Choroid plexus epithelial cell (primary cell): ENCODE results near the gene ITM2C.

Source experiments
- DNase-seq: peaks from one replicate; pipeline ENCODE4 v3.0.0-alpha.2; 2010; ENCODE audit warnings: low read depth
- H3K4me3 ChIP-seq: 2 replicates; pipeline ENCODE4 v1.5.1; 2011; ENCODE audit warnings: low read depth, mild to moderate bottlenecking, control low read depth, low read length, moderate library complexity
- TF ChIP-seq, protein P1 (sequence below): conservative IDR thresholded peaks from 2 replicates; pipeline ENCODE4 v1.5.1; 2011; ENCODE audit warnings: low read depth, mild to moderate bottlenecking, control low read depth, inconsistent platforms, low read length, moderate library complexity

Gene ITM2C

DNA sequence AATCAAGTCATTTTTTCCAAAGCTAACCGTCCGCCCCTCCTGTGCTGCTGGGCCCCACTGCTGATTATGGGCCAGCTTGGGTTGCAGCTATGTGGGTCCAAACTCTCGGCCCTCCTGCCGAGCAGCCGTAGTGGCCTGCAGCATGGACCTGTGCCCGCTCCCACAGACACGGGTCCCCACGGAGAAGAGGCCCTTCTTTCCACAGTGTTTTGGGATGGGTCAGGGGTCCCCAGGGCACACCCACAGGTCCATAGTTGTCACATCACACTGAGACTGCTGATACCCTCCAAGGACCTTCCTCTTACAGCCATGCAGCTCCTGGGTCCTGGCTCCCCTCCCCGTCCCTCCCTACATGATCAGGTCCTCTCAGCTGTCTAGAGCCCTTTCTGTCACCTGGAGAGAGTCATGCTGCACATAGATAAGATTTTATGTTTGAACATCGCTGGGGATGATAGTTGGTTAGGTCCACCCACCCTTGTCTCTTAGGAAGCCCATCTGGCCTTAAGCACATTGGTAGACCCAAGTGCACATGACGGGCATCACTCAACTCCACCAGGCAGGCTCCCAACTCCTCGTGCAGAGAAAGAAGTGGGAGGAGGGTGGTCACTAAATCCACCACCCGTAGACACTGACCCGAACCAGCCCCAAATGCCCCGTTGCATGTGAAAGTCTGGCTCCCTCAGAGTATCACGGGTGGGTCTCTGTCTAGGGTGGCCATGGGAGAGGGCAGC lies 42.8 kb downstream of the ITM2C start:
- no peak overlapping the region for H3K4me3 ChIP-seq
- DNase-seq, result no peak
- TF ChIP-seq, protein P1, sequence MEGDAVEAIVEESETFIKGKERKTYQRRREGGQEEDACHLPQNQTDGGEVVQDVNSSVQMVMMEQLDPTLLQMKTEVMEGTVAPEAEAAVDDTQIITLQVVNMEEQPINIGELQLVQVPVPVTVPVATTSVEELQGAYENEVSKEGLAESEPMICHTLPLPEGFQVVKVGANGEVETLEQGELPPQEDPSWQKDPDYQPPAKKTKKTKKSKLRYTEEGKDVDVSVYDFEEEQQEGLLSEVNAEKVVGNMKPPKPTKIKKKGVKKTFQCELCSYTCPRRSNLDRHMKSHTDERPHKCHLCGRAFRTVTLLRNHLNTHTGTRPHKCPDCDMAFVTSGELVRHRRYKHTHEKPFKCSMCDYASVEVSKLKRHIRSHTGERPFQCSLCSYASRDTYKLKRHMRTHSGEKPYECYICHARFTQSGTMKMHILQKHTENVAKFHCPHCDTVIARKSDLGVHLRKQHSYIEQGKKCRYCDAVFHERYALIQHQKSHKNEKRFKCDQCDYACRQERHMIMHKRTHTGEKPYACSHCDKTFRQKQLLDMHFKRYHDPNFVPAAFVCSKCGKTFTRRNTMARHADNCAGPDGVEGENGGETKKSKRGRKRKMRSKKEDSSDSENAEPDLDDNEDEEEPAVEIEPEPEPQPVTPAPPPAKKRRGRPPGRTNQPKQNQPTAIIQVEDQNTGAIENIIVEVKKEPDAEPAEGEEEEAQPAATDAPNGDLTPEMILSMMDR, result no peak

DNA sequence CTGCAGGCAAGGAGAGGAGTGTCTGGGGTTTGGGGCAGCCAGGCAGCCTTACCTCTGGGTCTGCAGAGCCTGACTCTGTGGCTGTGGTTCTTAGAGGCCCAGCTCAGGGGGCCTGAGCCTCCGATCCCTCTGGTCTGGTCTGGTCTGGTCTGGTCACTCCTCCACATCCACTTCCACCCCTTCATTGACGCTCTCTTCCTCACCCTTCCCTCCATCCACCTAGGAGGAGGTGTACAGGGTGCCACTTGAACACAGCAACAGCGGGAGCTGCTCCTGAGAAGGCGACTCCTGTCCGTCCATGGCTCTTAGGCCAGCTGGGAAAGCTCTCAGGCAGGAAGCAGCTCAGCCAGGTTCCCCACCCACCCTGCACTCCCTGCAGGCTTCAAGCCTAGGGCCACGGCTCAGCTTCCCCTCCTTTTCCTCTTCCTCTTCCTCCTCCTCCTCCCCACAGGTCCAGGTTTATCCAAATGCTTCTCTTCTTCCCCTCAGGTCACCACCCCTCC lies 43.4 kb downstream of the ITM2C start:
- no peak overlapping the region for H3K4me3 ChIP-seq
- DNase-seq, result peak; percentile 8
- TF ChIP-seq, protein P1, result no peak

DNA sequence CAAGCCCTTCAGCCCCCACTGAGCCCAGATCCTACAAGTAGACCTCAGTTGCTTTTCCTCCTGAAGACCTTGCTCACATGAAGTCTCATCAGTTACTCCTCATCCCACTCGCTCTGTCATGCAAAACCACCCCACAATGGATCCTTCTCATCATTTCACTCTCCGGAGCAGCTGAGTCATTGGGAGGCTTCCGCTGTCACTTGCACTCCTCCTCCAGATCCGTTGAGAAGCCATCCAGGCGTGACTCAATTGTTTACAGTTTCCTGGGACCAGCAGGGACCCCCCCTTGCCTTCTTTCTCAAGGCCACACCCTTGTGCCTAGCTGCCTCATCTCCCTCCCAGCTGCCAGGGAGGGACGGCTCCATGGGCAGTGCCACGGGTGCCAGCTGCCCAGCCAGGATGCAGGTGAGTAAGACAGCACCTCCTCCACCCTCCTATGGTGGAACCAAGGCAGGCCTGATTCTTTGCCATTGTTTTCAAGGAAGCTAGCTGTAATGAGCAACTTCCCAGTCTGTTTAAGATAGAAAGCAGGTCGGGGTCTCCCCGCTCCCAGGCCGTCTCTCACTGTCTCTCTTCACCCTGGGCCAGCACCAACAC lies 44.0 kb downstream of the ITM2C start:
- TF ChIP-seq, protein P1, result no peak
- no peak overlapping the region for H3K4me3 ChIP-seq
- peak; percentile 63 for DNase-seq

DNA sequence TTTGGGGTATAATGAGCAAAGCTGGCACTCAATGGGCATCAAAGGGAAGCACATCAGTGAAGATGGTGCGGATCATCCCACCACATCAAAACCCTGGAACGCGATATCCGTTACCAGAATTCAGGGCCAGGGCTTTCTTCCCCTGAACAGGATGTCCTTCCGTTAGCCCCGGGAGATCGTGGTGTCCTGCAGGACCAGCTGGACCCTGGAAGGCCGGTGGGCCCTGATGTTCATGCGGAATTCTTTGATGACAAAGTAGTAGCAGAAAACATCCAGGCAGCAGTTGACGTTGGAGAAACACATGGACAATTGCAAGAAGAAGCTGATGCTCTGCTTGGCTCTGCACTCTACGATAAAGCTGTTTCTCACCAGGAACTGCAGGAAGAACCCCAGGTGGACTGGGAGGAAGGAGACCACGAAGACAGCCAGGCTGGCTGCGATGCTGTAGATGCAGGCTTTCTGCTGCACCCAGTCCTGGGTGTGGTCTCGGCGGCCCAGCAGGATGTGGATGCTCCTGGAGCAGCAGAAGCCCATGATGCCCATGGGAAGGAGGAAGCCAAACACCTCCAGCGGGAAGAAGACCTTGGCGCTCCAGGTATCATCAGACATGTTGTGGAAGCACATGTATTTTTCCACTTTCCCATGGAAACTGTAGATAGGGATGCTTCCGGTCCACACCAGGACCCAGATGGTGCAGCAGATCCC lies 45.3 kb downstream of the ITM2C start:
- no peak overlapping the region for H3K4me3 ChIP-seq
- no peak for DNase-seq
- TF ChIP-seq, protein P1, result no peak

DNA sequence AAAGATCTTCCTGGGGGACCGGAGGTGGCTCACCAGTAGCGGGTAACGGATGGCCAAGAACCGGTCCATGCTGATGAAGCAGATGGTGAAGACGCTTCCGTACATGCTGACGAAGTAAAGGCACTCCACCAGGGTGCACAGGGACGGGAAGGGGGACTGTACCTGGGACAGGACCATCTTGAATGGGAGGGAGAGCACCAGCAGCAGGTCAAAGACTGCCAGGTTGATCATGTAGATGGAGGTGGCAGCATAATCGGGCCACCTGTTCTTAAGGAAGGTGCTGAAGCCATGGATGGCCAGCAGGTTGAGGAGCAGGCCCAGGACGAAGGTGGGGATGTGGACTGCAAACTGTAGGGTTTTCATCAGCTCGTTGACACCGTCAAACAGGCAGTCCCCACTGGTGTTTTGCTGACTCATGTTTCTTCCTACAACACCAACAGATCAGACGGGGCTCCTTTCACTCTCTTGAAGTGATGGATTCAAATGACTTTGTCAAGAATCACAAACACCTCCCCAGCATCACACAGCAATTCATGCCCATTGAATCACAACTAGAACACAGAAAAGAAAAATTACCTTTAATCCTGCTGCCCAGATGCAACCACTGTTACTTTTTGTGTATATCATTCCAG lies 45.9 kb downstream of the ITM2C start:
- TF ChIP-seq, protein P1, result no peak
- H3K4me3 ChIP-seq, result no peak overlapping the region
- DNase-seq, result no peak

DNA sequence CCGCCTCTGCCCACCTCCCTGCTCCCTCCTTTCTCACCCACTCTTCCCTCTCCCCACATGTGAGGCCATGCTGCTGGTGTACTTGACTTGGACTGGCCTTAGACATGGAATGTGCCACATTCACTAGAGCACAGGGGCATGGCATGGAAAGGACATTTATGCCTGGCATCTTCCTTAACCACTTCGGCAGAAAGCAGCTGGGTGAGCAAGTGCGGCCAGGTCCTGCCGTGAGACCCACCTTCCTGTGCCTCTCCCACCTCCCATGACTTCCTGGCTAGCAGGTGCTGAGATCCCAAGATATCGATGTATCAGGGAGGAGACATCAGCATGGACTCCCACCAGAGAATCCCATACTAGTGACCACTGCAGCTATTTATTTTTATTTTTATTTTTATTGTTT lies 47.3 kb downstream of the ITM2C start:
- no peak for DNase-seq
- H3K4me3 ChIP-seq, result no peak overlapping the region
- TF ChIP-seq, protein P1, result no peak
